ENCODE results near the gene FBRSL1.

- TF ChIP-seq POLR2A (IDR thresholded peaks at IDR 0.05; ENCODE audit: low read length) (no peak), GATA1 (IDR thresholded peaks at IDR 0.05; ENCODE audit: low read depth, low read length) (no peak)
Measured at GRCh38 chr12:132458846-132459641, 30.9 kb upstream of the FBRSL1 start.

All from erythroblast (primary cell).